ENCODE measurements around the gene PARD6G. TPM values are rescaled to one million over a fixed set of nuclear protein-coding genes. Genes with fewer than 3 reads are reported as not detected.

PARD6G gene
- total and polyA plus RNA-seq, 5 experiments from 2014 or later = 0.13 to 0.34 (median 0.21) TPM; not detected in 1

GRCh38 chr18:80154293-80154692 is 93.0 kb downstream of the PARD6G start:
- Mint-ChIP-seq H3K27ac (peak overlapping the region in 1 of 10 donors; percentile 66), H3K9me3 (no peaks in the 10 kb centered on the region), H3K36me3 (no peaks in the 10 kb centered on the region), H3K4me1 (peaks cover 0 to 3% (median 1%) of the 10 kb centered on the region in 4 donors), H3K4me3 (no peak overlapping the region), H3K27me3 (peaks cover 0 to 10% (median 4%) of the 10 kb centered on the region in 5 donors)
- DNase-seq = peak in 4 of 10 donors; percentile 17 to 36 (median 26)
- peak; percentile 65 to 78 for ATAC-seq
- POLR2A ChIA-PET = no interaction called here

- H3K36me3 Mint-ChIP-seq = no peaks in the 10 kb centered on the region
- H3K9me3 Mint-ChIP-seq = no peaks in the 10 kb centered on the region
- DNase-seq (no peak), ATAC-seq (no peak)
- peak overlapping the region in 1 of 10 donors; percentile 45 for H3K4me3 Mint-ChIP-seq
- peak overlapping the region in 1 of 10 donors; percentile 31 for H3K27ac Mint-ChIP-seq
- H3K4me1 Mint-ChIP-seq = peaks cover 7 to 22% (median 14%) of the 10 kb centered on the region in 4 donors
- peaks cover 0 to 10% (median 4%) of the 10 kb centered on the region in 5 donors for H3K27me3 Mint-ChIP-seq
- POLR2A ChIA-PET = no interaction called here
Observed at GRCh38 chr18:80149667-80150066, 97.6 kb downstream of the PARD6G start.

- Mint-ChIP-seq H3K36me3 (no peaks in the 10 kb centered on the region), H3K27me3 (peaks cover 0 to 10% (median 4%) of the 10 kb centered on the region in 5 donors), H3K4me3 (peak overlapping the region; percentile 82 to 94 (median 88)), H3K9me3 (no peaks in the 10 kb centered on the region), H3K27ac (peak overlapping the region in 5 of 10 donors; percentile 62 to 87 (median 76)), H3K4me1 (peaks cover 7 to 22% (median 13%) of the 10 kb centered on the region in 4 donors)
- ATAC-seq = no peak
- no peak for DNase-seq
- POLR2A ChIA-PET = interaction anchor here (1.3 kb wide), 1 partner anchor 160 kb away, joined by 5 read pairs; the partner anchor contains the start of gene TXNL4A
Observed at GRCh38 chr18:80148326-80149199, 98.8 kb downstream of the PARD6G start.

GRCh38 chr18:80147418-80148325 is 99.6 kb downstream of the PARD6G start:
- peak overlapping the region; percentile 65 to 90 (median 80) for H3K27ac Mint-ChIP-seq
- peaks cover 0 to 10% (median 4%) of the 10 kb centered on the region in 5 donors for H3K27me3 Mint-ChIP-seq
- H3K36me3 Mint-ChIP-seq = no peaks in the 10 kb centered on the region
- peak overlapping the region; percentile 82 to 94 (median 88) for H3K4me3 Mint-ChIP-seq
- DNase-seq (peak; percentile 65 to 91 (median 77)), ATAC-seq (peak; percentile 85 to 92)
- POLR2A ChIA-PET = interaction anchor here (1.2 to 1.3 kb wide), 2 partner anchors 114 to 159 kb away, joined by 5 read pairs; partner anchors contain the start of gene TXNL4A
- peaks cover 7 to 22% (median 13%) of the 10 kb centered on the region in 4 donors for H3K4me1 Mint-ChIP-seq
- H3K9me3 Mint-ChIP-seq = no peaks in the 10 kb centered on the region

DNA sequence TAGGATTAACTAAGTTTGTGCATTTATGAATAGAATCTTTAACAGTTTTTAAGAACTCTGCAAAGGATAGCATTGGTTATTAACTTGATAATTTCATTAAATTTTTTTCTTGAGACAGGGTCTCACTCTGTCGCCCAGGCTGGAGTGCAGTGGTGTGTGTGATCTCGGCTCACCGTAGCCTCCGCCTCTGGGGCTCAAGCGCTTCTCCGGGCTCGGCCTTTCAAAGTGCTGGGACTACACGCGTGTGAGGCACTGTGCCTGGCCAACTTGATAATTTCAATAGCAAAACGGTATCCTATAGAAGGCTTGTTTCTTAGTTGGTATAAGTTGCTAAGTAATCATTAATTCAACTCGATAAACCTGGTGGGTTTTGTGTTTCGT is 100.3 kb downstream of the PARD6G start:
- Mint-ChIP-seq H3K36me3 (no peaks in the 10 kb centered on the region), H3K4me1 (peaks cover 7 to 22% (median 13%) of the 10 kb centered on the region in 4 donors), H3K4me3 (peak overlapping the region; percentile 79 to 94 (median 88)), H3K27ac (peak overlapping the region in 9 of 10 donors; percentile 25 to 87 (median 53)), H3K27me3 (peaks cover 0 to 10% (median 4%) of the 10 kb centered on the region in 5 donors), H3K9me3 (no peaks in the 10 kb centered on the region)
- DNase-seq (no peak), ATAC-seq (peak; percentile 26 to 33)
- POLR2A ChIA-PET = interaction anchor here (1.2 to 1.3 kb wide), 2 partner anchors 114 to 158 kb away, joined by 5 read pairs; partner anchors contain the start of gene TXNL4A

GRCh38 chr18:80145196-80145804 is 102.0 kb downstream of the PARD6G start:
- H3K36me3 Mint-ChIP-seq = peaks cover 0 to 4% (median 4%) of the 10 kb centered on the region in 3 donors
- POLR2A ChIA-PET = no interaction called here

DNA sequence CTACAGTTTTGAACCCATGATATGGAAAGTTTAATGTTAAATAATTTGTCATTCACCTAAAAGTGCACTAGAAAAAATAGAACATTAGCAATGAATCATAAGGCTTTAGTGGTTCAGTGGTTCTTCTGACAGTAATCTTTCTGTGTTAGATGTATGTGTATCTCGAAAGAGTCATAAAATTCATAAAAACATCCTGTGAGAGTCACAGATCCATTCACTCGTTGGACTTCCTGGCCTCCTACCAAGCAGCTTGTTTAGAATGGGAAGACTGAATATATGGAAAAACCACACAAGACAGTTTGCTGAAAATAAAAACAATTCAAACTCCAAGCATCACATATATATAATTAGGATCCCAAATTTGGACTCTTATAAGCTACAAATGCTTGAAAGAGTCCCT is 103.4 kb downstream of the PARD6G start:
- no peak overlapping the region for H3K4me3 Mint-ChIP-seq
- no peak for DNase-seq
- POLR2A ChIA-PET = no interaction called here

More at GRCh38 chr18:80145196-80145804, 102.0 kb downstream of the PARD6G start:
- H3K4me1 Mint-ChIP-seq = peaks cover 7 to 22% (median 13%) of the 10 kb centered on the region in 4 donors
- peaks cover 0 to 5% (median 1%) of the 10 kb centered on the region in 5 donors for H3K27me3 Mint-ChIP-seq
- DNase-seq (no peak), ATAC-seq (no peak)
- peak overlapping the region in 1 of 10 donors; percentile 6 for H3K27ac Mint-ChIP-seq
- no peaks in the 10 kb centered on the region for H3K9me3 Mint-ChIP-seq
- H3K4me3 Mint-ChIP-seq = no peak overlapping the region

GRCh38 chr18:80140455-80140985 is 106.8 kb downstream of the PARD6G start:
- no peaks in the 10 kb centered on the region for H3K9me3 Mint-ChIP-seq
- H3K36me3 Mint-ChIP-seq = peaks cover 4 to 49% (median 29%) of the 10 kb centered on the region in 3 donors
- no peak overlapping the region for H3K27ac Mint-ChIP-seq
- no peaks in the 10 kb centered on the region for H3K27me3 Mint-ChIP-seq
- DNase-seq (no peak), ATAC-seq (no peak)
- POLR2A ChIA-PET = no interaction called here
- no peak overlapping the region for H3K4me3 Mint-ChIP-seq
- H3K4me1 Mint-ChIP-seq = no peaks in the 10 kb centered on the region

More for the DNA sequence above, 103.4 kb downstream of the PARD6G start:
- Mint-ChIP-seq H3K4me1 (peaks cover 7 to 17% (median 13%) of the 10 kb centered on the region in 4 donors), H3K27ac (no peak overlapping the region), H3K9me3 (no peaks in the 10 kb centered on the region), H3K36me3 (peaks cover 0 to 15% (median 10%) of the 10 kb centered on the region in 3 donors), H3K27me3 (no peaks in the 10 kb centered on the region)
- no peak for ATAC-seq

- ATAC-seq = no peak
- DNase-seq = no peak
- Mint-ChIP-seq H3K36me3 (peaks cover 10 to 72% (median 45%) of the 10 kb centered on the region in 3 donors), H3K4me3 (no peak overlapping the region), H3K9me3 (no peaks in the 10 kb centered on the region), H3K27ac (no peak overlapping the region), H3K4me1 (peaks cover 0 to 8% (median 3%) of the 10 kb centered on the region in 4 donors), H3K27me3 (no peaks in the 10 kb centered on the region)
- POLR2A ChIA-PET = interaction anchor here (0.6 kb wide), 1 partner anchor 97 kb away, joined by 3 read pairs; no protein-coding TSS in a partner anchor
Observed at GRCh38 chr18:80137976-80138375, 109.3 kb downstream of the PARD6G start.

DNA sequence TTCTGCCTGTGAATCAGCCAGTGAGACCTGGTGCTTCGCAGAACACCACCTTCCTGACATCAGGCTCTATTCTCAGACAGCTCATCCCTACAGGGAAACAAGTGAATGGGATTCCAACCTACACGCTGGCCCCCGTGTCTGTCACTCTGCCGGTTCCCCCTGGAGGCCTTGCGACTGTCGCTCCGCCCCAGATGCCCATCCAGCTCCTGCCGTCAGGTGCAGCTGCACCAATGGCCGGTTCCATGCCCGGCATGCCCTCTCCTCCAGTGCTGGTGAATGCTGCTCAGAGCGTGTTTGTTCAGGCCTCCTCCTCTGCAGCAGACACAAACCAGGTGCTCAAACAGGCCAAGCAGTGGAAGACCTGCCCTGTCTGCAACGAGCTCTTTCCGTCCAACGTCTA is 110.2 kb downstream of the PARD6G start:
- DNase-seq (no peak), ATAC-seq (no peak)
- H3K27ac Mint-ChIP-seq = peak overlapping the region in 2 of 10 donors; percentile 57 to 62
- no peaks in the 10 kb centered on the region for H3K27me3 Mint-ChIP-seq
- H3K4me1 Mint-ChIP-seq = peaks cover 5 to 16% (median 9%) of the 10 kb centered on the region in 4 donors
- no peaks in the 10 kb centered on the region for H3K9me3 Mint-ChIP-seq
- H3K4me3 Mint-ChIP-seq = no peak overlapping the region
- H3K36me3 Mint-ChIP-seq = peaks cover 12 to 80% (median 48%) of the 10 kb centered on the region in 3 donors
- POLR2A ChIA-PET = no interaction called here

GRCh38 chr18:80136679-80137078 is 110.6 kb downstream of the PARD6G start:
- H3K4me1 Mint-ChIP-seq = peaks cover 8 to 21% (median 13%) of the 10 kb centered on the region in 4 donors
- ATAC-seq (no peak), DNase-seq (no peak)
- no peaks in the 10 kb centered on the region for H3K9me3 Mint-ChIP-seq
- peaks cover 14 to 83% (median 50%) of the 10 kb centered on the region in 3 donors for H3K36me3 Mint-ChIP-seq
- no peak overlapping the region for H3K4me3 Mint-ChIP-seq
- no peaks in the 10 kb centered on the region for H3K27me3 Mint-ChIP-seq
- peak overlapping the region in 1 of 10 donors; percentile 59 for H3K27ac Mint-ChIP-seq
- POLR2A ChIA-PET = interaction anchor here (0.5 kb wide), 1 partner anchor 183 kb away, joined by 3 read pairs; no protein-coding TSS in a partner anchor
